Measurements from ENCODE around the gene PMIS2.

Gene PMIS2

DNA sequence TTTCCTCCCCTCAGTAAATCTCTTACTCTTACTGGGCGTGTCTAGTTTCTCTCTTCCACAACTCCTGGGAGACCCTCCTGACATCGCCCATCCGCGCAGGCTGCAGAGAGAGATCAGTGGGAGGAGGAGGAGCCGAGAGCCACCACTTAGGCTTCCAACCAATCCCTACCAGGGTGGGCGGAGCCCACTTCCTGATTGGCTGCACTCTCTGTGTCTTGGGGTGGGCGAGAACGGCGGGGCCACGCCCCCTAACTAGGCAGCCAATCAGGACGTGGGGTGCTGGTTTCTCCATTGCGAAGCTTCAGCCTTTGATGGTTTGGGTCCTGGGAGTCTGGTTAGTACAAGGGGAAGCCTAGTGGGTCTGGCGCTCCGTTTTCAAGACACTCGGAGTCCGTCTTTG lies at the start of gene PMIS2:
TSS of gene PMIS2 (plus strand) at position 326 of the 400 bp plus-strand sequence. CDS start 87 bp downstream, outside the sequence.
- DNase-seq (ENCODE audit: low spot score): no peak

DNA sequence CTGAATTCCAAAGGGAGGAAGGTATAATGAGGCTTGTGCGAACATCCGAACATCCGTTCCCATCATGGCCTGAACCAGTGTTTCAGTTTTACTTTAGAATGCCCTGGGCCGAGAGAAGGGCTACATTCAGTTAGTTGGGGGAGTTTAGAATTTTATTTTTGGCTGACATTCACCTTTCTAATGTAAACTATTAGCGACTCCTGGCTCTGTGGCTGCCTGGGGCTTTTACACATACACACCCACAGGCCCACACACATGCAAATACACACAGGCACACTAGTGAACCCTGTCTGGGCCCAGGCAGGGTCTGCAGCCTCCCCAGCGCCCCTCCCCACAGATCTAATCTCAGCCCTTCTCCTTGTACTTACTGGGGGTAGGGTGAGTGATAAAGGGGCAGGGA lies 46.7 kb upstream of the PMIS2 start:
- no peak for DNase-seq (ENCODE audit: low spot score)

DNA sequence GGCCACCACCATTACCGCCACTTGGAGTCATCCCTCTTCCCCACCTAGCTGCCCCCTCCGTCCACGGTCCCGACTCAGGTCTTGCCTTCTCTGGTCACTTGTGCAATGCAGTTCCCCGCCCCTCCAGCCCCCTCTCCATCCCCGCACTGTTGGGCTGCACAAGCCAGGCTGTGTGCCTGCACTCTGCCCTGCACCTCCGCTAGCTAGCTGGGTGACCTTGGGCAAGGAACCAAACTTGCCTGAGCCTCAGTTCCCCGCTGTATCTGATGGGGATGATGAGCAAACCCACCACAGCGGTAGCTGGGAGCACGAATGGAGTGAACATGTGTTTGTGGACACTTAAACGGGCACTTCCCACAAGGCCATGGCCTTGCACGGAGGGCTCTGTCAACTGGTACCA lies 46.1 kb upstream of the PMIS2 start:
- DNase-seq (ENCODE audit: low spot score): no peak

GRCh38 chr19:35540356-35540927 lies 45.5 kb upstream of the PMIS2 start:
- no peak for DNase-seq (ENCODE audit: low spot score)

DNA sequence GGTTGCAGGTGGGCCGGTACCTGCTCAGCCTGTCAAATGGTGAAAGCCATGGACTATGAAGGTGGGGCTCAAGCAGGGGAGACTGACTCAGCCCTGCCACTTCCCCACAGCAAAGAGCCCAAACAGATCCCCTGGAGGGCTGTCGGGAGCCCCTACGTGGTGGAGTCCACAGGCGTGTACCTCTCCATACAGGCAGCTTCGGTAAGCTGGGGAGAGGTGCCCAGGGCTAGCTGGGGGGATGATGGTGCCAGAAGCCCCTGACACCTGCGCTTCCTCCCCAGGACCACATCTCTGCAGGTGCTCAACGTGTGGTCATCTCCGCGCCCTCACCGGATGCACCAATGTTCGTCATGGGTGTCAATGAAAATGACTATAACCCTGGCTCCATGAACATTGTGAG lies 43.8 kb upstream of the PMIS2 start:
- no peak for DNase-seq (ENCODE audit: low spot score)

- no peak for DNase-seq (ENCODE audit: low spot score)
Observed at GRCh38 chr19:35543280-35544109, 42.5 kb upstream of the PMIS2 start.

DNA sequence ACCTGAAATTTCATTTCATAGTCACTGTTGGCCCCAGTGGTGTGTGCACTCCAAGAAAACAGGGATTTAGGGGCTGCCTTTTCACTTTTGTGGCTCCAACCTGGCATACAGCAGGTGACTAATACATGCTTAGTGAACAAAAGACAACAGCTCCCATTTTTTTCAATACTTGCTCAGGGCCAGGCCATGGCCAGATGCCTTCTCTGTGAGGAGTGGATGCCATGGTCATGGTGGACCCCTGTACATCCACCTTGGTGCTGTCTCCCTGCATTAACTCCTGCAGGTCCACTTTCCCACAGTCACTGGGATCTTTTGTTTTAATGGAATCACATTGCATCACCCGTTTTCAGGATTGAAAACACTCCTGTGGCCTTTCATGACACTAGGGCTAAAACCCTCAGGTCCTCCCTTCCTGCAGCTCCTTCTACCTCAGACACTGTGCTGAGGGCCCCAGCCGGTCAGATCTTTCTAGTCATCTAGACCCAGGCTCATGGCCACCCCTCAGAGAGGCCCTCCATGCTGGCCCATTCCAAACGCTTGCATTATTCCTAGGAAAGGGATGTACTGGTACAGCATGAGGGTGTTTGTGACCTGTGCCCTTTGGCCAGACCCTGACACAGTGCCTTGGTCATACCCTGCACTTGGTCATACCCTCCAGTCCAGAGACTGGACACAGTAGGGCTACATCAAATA lies 41.7 kb upstream of the PMIS2 start:
- no peak for DNase-seq (ENCODE audit: low spot score)

- peak; percentile 98 for DNase-seq (ENCODE audit: low spot score)
Observed at GRCh38 chr19:35545001-35545854, 40.7 kb upstream of the PMIS2 start, which contains the start of gene TMEM147. TMEM147 (plus strand) TSS chr19:35545626; CDS start chr19:35545740, 114 bp downstream.

- DNase-seq (ENCODE audit: low spot score): peak; percentile 50
Observed at GRCh38 chr19:35545855-35546381, 40.1 kb upstream of the PMIS2 start.

DNA sequence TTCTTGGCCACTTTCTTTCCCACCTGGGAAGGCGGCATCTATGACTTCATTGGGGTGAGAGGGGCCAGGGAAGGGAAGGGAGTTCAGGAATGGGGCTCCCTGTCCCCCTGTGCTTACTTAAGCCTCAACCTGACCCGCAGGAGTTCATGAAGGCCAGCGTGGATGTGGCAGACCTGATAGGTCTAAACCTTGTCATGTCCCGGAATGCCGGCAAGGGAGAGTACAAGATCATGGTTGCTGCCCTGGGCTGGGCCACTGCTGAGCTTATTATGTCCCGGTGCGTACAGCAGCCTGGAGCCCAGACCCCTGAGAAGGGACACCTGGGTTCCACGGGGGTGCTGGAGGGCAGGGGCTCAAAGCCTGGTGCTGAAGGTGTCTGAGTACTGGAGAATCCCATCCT lies 39.4 kb upstream of the PMIS2 start:
- DNase-seq (ENCODE audit: low spot score): no peak

DNA sequence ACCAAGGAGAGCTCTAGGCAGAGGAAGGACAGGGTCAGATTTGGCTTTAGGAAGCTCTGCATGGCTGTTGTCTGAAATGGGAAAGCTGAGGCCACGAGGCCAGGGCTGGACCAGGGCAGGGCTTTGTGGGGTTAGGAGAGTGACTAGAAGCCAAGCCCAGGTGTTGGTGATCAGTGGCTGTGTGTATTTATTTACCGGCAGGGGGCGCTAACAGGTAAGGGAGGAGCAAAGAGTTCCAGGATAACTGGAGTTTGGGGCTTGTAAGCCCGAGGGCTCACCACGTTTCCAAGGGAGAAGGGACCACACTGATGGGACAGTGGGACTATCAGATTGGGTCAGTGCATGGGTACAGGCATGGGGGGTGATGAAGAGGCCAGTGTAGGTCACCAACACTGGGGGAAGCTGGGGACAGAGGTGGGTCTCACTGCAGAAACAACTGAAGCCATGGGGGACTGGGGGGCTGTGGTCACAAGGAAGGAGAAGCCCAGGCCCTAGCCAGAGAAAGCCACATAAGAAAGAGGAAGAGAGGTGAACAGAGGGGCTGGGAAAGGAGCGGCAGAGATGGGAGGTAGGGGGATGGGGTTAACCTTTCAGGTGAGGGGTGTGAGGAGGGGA lies 36.7 kb upstream of the PMIS2 start:
- peak; percentile 75 for DNase-seq (ENCODE audit: low spot score)

GRCh38 chr19:35549879-35550523 lies 36.0 kb upstream of the PMIS2 start:
- no peak for DNase-seq (ENCODE audit: low spot score)

GRCh38 chr19:35551091-35551810 lies 34.7 kb upstream of the PMIS2 start:
- no peak for DNase-seq (ENCODE audit: low spot score)

GRCh38 chr19:35552534-35553384 lies 33.2 kb upstream of the PMIS2 start:
- DNase-seq (ENCODE audit: low spot score): no peak

DNA sequence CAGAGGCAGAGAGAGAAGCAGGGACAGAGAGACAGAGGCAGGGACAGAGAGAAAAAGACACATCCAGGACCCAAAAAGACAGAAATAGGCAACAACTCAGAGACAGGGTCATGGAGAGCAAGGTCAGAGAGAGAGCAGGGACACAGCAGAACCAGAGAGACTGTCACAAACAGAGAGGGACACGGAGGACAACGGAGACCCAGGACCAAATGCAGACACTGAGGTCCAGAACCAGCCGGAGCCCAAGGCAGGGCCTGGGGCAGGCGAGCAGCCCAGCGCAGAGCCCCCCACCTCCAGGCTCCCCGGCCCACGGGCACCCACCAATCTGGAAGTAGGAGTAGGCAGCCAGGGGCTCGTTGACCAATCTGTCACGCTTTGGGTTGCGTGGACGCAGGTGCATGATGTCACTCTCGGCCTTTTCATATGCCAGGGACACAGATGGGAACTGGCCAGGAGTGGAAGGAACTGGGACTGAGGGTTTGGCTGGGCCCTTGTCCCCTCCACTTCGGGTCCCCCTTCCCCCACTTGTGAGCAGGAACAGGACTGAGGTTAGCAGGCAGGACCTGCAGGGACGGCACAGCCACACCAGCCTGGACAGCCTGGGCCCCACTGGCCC lies 32.5 kb upstream of the PMIS2 start:
- no peak for DNase-seq (ENCODE audit: low spot score)

- no peak for DNase-seq (ENCODE audit: low spot score)
Observed at GRCh38 chr19:35554076-35554475, 31.9 kb upstream of the PMIS2 start.

- peak; percentile 40 for DNase-seq (ENCODE audit: low spot score)
Observed at GRCh38 chr19:35555301-35556005, 30.5 kb upstream of the PMIS2 start.

DNA sequence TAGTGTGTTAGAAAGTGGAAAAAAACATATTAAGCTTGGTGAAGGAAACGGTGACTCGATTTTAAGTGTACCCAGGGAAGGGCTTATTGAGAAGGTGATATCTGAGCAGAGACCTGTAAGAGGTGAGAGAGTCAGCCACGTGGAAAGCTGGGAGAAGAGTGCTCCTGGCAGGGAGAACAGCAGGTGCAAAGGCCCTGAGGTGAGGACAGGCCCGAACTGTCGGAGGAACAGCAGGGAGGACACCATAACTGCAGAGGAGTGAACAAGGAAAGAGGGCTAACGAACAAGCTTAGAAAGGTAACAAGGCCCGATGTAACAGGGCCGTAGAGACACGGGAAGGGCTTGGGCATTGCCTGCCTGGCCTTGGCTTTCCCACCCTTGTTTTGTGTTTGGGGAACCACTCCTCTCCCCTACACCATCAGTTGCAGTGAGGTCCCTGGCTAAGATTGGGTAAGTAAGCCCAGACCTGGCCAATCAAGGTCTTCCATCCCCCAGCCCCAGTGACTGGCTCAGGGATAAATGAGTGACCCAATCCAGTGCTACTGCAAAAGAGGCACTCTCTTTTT lies 29.9 kb upstream of the PMIS2 start:
- no peak for DNase-seq (ENCODE audit: low spot score)

All from AG08395 (cell line).